Right atrium auricular region (tissue), 2 donors: Measurements from ENCODE around the gene TUBB4A. TPM values are rescaled to one million over a fixed set of nuclear protein-coding genes. Genes with fewer than 3 reads are reported as not detected.

Experiments used
- DNase-seq: peaks from one replicate; pipeline ENCODE4 v3.0.0-alpha.2; 2019; ENCODE audit warnings: low spot score
- H3K27ac ChIP-seq, 2 donors: fragments of 200-600 bp; sonication (generic); 1 replicate in 1 of 2; 2 replicates in 1 of 2; pipeline ENCODE4 v1.5.1; 2016 to 2019
- H3K27me3 ChIP-seq, 2 donors: fragments of 200-600 bp; sonication (generic); one replicate each; pipeline versions ENCODE4 v1.5.1 to v1.6.0; 2017 to 2019
- H3K36me3 ChIP-seq: fragments of 200-600 bp; sonication (generic); one replicate; pipeline ENCODE4 v1.5.1; 2016
- H3K4me1 ChIP-seq, 2 donors: fragments of 200-600 bp; sonication (generic); one replicate each; pipeline versions ENCODE4 v1.5.1 to v1.6.0; 2017 to 2019
- H3K4me3 ChIP-seq, 2 donors: fragments of 200-600 bp; sonication (generic); 1 replicate in 1 of 2; 2 replicates in 1 of 2; pipeline ENCODE4 v1.5.1; 2017 to 2019; ENCODE audit warnings: mild to moderate bottlenecking in 1 of 2, moderate library complexity in 1 of 2
- H3K9me3 ChIP-seq, 2 donors: fragments of 200-600 bp; sonication (generic); one replicate each; pipeline ENCODE4 v1.5.1; 2019
- total RNA-seq, 2 donors: library from RNA; depleted of rRNA; stranded (reverse); fragments of >200 nt; gene quantifications; one replicate each; pipeline ENCODE4 v1.1.0, GENCODE V29; 2016
- TF ChIP-seq, protein P1 (sequence below), 2 donors: fragments of 200-600 bp; sonication (generic); IDR thresholded peaks; one replicate each; pipeline ENCODE4 v1.5.1; 2019; ENCODE audit warnings: antibody characterized with exemption in 2 of 2

TUBB4A gene
- total RNA-seq, 2 donors from 2014 or later = 0.83 to 2.3 TPM

GRCh38 chr19:6483235-6483634, 18.9 kb downstream of the TUBB4A start:
- no peaks in the 10 kb centered on the region for H3K9me3 ChIP-seq
- TF ChIP-seq, protein P1, sequence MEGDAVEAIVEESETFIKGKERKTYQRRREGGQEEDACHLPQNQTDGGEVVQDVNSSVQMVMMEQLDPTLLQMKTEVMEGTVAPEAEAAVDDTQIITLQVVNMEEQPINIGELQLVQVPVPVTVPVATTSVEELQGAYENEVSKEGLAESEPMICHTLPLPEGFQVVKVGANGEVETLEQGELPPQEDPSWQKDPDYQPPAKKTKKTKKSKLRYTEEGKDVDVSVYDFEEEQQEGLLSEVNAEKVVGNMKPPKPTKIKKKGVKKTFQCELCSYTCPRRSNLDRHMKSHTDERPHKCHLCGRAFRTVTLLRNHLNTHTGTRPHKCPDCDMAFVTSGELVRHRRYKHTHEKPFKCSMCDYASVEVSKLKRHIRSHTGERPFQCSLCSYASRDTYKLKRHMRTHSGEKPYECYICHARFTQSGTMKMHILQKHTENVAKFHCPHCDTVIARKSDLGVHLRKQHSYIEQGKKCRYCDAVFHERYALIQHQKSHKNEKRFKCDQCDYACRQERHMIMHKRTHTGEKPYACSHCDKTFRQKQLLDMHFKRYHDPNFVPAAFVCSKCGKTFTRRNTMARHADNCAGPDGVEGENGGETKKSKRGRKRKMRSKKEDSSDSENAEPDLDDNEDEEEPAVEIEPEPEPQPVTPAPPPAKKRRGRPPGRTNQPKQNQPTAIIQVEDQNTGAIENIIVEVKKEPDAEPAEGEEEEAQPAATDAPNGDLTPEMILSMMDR (IDR thresholded peaks at IDR 0.05) = no peak
- no peaks in the 10 kb centered on the region for H3K27me3 ChIP-seq
- no peak overlapping the region for H3K4me3 ChIP-seq
- no peaks in the 10 kb centered on the region for H3K4me1 ChIP-seq
- no peak for DNase-seq
- no peaks in the 10 kb centered on the region for H3K36me3 ChIP-seq
- H3K27ac ChIP-seq = no peak overlapping the region

GRCh38 chr19:6482343-6482686, 19.8 kb downstream of the TUBB4A start:
- H3K4me1 ChIP-seq = no peaks in the 10 kb centered on the region
- no peaks in the 10 kb centered on the region for H3K36me3 ChIP-seq
- H3K4me3 ChIP-seq = no peak overlapping the region
- no peak overlapping the region for H3K27ac ChIP-seq
- DNase-seq = no peak
- H3K9me3 ChIP-seq = no peaks in the 10 kb centered on the region
- TF ChIP-seq, protein P1 (IDR thresholded peaks at IDR 0.05) = no peak
- H3K27me3 ChIP-seq = peaks cover 0 to under 1% of the 10 kb centered on the region in 2 donors

DNA sequence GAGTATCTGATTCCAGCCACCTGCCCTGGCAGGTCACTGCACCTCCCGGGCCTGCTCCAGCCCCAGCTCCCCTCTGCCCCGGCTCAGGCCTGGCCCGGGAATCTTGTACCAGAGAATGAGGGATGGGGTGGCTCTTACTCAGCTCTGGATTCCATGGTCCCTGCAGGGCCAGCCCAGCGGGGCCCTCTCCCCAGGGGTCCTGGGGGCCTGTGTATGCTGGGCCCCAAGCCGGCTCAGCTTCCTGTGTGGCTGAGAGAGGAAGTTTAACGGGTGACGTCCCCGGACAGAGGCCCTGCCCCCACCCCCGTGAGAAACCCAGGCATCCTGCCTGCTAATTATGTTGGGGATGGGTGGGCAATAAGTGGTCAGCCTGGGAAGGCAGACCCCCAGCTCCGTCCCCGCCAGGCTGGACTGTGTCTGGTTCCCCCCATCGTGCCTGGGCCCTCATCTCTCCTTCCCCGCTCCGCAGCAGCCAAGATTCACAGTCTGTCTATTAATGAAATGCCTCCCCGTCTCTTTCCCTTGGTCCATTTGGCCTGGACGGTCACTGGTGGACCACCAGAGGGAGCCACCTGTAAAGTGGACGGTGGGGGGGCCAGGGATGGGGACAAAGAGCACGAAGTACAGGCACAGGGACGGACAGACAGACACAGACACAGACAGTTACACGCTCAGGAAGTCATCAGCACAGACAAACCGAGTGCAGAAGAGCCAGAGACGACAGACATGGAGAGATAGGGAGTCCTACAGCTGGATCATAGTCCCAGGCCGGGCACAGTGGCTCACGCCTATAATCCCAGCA, 20.4 kb downstream of the TUBB4A start, which contains the start of gene DENND1C:
Gene DENND1C, minus strand, starts transcription at position 247 of the 802 bp plus-strand sequence. Its CDS starts 92 bp downstream, at position 155.
- DNase-seq = no peak

DNA sequence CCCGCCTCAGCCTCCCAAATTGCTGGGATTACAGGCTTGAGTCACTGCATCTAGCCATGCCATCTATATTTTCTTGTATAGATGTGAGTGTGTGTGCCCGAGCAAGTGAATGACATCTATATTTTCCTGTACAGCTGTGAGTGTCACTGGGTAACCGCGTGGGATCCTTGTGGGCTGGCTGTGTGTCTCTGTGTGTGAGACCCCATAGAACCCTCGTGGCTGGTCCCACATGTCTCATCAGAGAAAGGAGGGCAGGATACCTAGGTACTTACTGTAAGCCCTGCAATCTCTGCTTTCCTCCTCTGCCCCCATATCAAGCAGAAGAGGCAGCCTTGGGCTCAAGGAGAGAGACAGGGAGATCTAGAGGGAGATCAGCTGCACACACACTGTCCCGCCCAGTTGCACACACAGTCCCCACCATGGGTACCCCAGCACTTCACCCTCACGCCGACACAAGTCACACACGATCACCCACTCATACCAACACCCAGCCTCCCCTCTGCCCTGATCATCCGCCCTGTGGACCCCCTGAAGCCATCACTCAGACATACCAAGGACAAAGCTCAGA, 21.2 kb downstream of the TUBB4A start:
- TF ChIP-seq, protein P1 (IDR thresholded peaks at IDR 0.05) = no peak
- Histone ChIP-seq H3K36me3 (no peaks in the 10 kb centered on the region), H3K4me3 (peak overlapping the region in 1 of 2 donors; percentile 22), H3K4me1 (peaks cover 0 to 11% of the 10 kb centered on the region in 2 donors), H3K27me3 (peaks cover 7 to 8% of the 10 kb centered on the region in 2 donors), H3K27ac (no peak overlapping the region), H3K9me3 (no peaks in the 10 kb centered on the region)
- DNase-seq = no peak

More for the DNA sequence above, 20.4 kb downstream of the TUBB4A start, which contains the start of gene DENND1C:
- TF ChIP-seq, protein P1 (IDR thresholded peaks at IDR 0.05) = peak in 1 of 2 donors; percentile 50
- no peak within 1 kb of the TSS for H3K27ac ChIP-seq
- H3K4me3 ChIP-seq = peak within 1 kb of the TSS in 1 of 2 donors; percentile 22
- peaks cover 1 to 4% of the 10 kb centered on the region in 2 donors for H3K27me3 ChIP-seq
- no peaks in the 10 kb centered on the region for H3K9me3 ChIP-seq
- H3K4me1 ChIP-seq = peaks cover 0 to 3% of the 10 kb centered on the region in 2 donors
- no peaks in the 10 kb centered on the region for H3K36me3 ChIP-seq

GRCh38 chr19:6479836-6480398, 22.2 kb downstream of the TUBB4A start:
- Histone ChIP-seq H3K4me3 (no peak overlapping the region), H3K4me1 (peaks cover 0 to 18% of the 10 kb centered on the region in 2 donors), H3K27me3 (peaks cover 9 to 16% of the 10 kb centered on the region in 2 donors), H3K9me3 (no peaks in the 10 kb centered on the region), H3K27ac (no peak overlapping the region), H3K36me3 (no peaks in the 10 kb centered on the region)
- DNase-seq = no peak
- TF ChIP-seq, protein P1 (IDR thresholded peaks at IDR 0.05) = no peak
